ENCODE data around the gene CFAP20DC.
"Not testable (repeated sequence)": the region's sequence is repeated elsewhere in the genome, so short reads cannot be mapped to it uniquely, and the experiment has no call there.

The CFAP20DC gene

GRCh38 chr3:59049671-59050331 is at the start of gene CFAP20DC:
Gene CFAP20DC (minus strand): TSS chr3:59050025. CDS start chr3:59049631, 394 bp downstream.
- no peak for TF ChIP-seq CTCF (IDR thresholded peaks at IDR 0.05; ENCODE audit: low read length, missing control alignments)
- peak within 1 kb of the TSS; percentile 66 for H3K4me3 ChIP-seq (replicated peaks; ENCODE audit: low read depth, low read length)
- DNase-seq (ENCODE audit: low read depth): peak; percentile 94

- H3K4me3 ChIP-seq (replicated peaks; ENCODE audit: low read depth, low read length): not testable (repeated sequence)
- peak; percentile 9 for DNase-seq (ENCODE audit: low read depth)
Measured at GRCh38 chr3:59098516-59098915, 48.7 kb upstream of the CFAP20DC start.

GRCh38 chr3:59094446-59094845 is 44.6 kb upstream of the CFAP20DC start:
- no peak for TF ChIP-seq CTCF (IDR thresholded peaks at IDR 0.05; ENCODE audit: low read length, missing control alignments)
- no peak for DNase-seq (ENCODE audit: low read depth)
- no peak overlapping the region for H3K4me3 ChIP-seq (replicated peaks; ENCODE audit: low read depth, low read length)

GRCh38 chr3:59093521-59093920 is 43.7 kb upstream of the CFAP20DC start:
- no peak overlapping the region for H3K4me3 ChIP-seq (replicated peaks; ENCODE audit: low read depth, low read length)
- TF ChIP-seq CTCF (IDR thresholded peaks at IDR 0.05; ENCODE audit: low read length, missing control alignments): no peak
- DNase-seq (ENCODE audit: low read depth): no peak

- no peak for TF ChIP-seq CTCF (IDR thresholded peaks at IDR 0.05; ENCODE audit: low read length, missing control alignments)
- no peak overlapping the region for H3K4me3 ChIP-seq (replicated peaks; ENCODE audit: low read depth, low read length)
- no peak for DNase-seq (ENCODE audit: low read depth)
Measured at GRCh38 chr3:59088761-59089160, 38.9 kb upstream of the CFAP20DC start.

- no peak for TF ChIP-seq CTCF (IDR thresholded peaks at IDR 0.05; ENCODE audit: low read length, missing control alignments)
- no peak overlapping the region for H3K4me3 ChIP-seq (replicated peaks; ENCODE audit: low read depth, low read length)
- DNase-seq (ENCODE audit: low read depth): no peak
Measured at GRCh38 chr3:59085976-59086375, 36.2 kb upstream of the CFAP20DC start.

- TF ChIP-seq CTCF (IDR thresholded peaks at IDR 0.05; ENCODE audit: low read length, missing control alignments): no peak
- no peak overlapping the region for H3K4me3 ChIP-seq (replicated peaks; ENCODE audit: low read depth, low read length)
- no peak for DNase-seq (ENCODE audit: low read depth)
Measured at GRCh38 chr3:59084583-59084982, 34.8 kb upstream of the CFAP20DC start.

Measured in fibroblast of pulmonary artery (primary cell).